SU-DHL-6 (cell line): ENCODE measurements around the gene PITPNB.

ENCODE experiments used
- H2AFZ ChIP-seq: fragments of 200-600 bp; sonication (generic); 2 replicates; pipeline ENCODE4 v1.6.1; 2014; ENCODE audit warnings: low read depth, mild to moderate bottlenecking, moderate library complexity, mixed read lengths, antibody characterized with exemption, low read length; ENCODE audit not compliant: severe bottlenecking
- H3F3A ChIP-seq: fragments of 200-600 bp; shearing (Covaris generic); 2 replicates; pipeline ENCODE4 v1.6.0; 2016; ENCODE audit warnings: antibody characterized with exemption, mild to moderate bottlenecking; ENCODE audit not compliant: insufficient read depth
- H3K27ac ChIP-seq: fragments of 200-600 bp; sonication (generic); 2 replicates; pipeline ENCODE4 v1.5.1; 2016; ENCODE audit warnings: low read depth, mild to moderate bottlenecking, low read length, moderate library complexity, mixed read lengths
- H3K27me3 ChIP-seq: fragments of 200-600 bp; sonication (generic), shearing (Covaris generic); 2 replicates; pipeline ENCODE4 v1.6.0; 2014; ENCODE audit warnings: mild to moderate bottlenecking, low read length
- H3K36me3 ChIP-seq: fragments of 200-600 bp; sonication (generic); 2 replicates; pipeline ENCODE4 v1.6.1; 2014; ENCODE audit warnings: mild to moderate bottlenecking, low read length, mixed read lengths
- H3K4me2 ChIP-seq: fragments of 300-600, 200-600 bp; shearing (Covaris generic), sonication (generic); 2 replicates; pipeline ENCODE4 v1.6.0; 2014; ENCODE audit warnings: low read length, low read depth, mild to moderate bottlenecking; ENCODE audit not compliant: poor library complexity, severe bottlenecking
- H3K4me3 ChIP-seq: fragments of 200-600 bp; sonication (generic); 2 replicates; pipeline ENCODE4 v1.5.1; 2014; ENCODE audit warnings: antibody characterized with exemption, low read length, mild to moderate bottlenecking, mixed read lengths; ENCODE audit not compliant: insufficient read depth, poor library complexity, severe bottlenecking
- H3K79me2 ChIP-seq: fragments of 200-600 bp; sonication (generic); 2 replicates; pipeline ENCODE4 v1.6.1; 2014; ENCODE audit warnings: mild to moderate bottlenecking, low read length, moderate library complexity; ENCODE audit not compliant: insufficient read depth
- H3K9ac ChIP-seq: fragments of 200-600 bp; sonication (generic); 2 replicates; pipeline ENCODE4 v1.7.0; 2014; ENCODE audit warnings: mild to moderate bottlenecking, low read length
- H3K9me2 ChIP-seq: fragments of 200-600 bp; sonication (generic); replicated peaks from 2 replicates; pipeline ENCODE4 v1.6.1; 2014; ENCODE audit warnings: low read length; ENCODE audit not compliant: insufficient read depth
- H3K9me3 ChIP-seq: fragments of 200-600 bp; sonication (generic); 2 replicates; pipeline ENCODE4 v1.6.1; 2014; ENCODE audit warnings: low read length, mixed read lengths; ENCODE audit not compliant: insufficient read depth
- H4K20me1 ChIP-seq: fragments of 200-600 bp; sonication (generic); 2 replicates; pipeline ENCODE4 v1.6.1; 2014; ENCODE audit warnings: low read depth, mild to moderate bottlenecking, antibody characterized with exemption, low read length, moderate library complexity, mixed read lengths
- CTCF ChIP-seq: fragments of 200-600 bp; sonication (generic); IDR thresholded peaks from one replicate; pipeline ENCODE4 v1.5.1; 2017; ENCODE audit warnings: antibody characterized with exemption, mild to moderate bottlenecking, low read length, moderate library complexity; ENCODE audit not compliant: insufficient read depth, poor library complexity, severe bottlenecking
- EZH2phosphoT487 ChIP-seq: fragments of 200-600 bp; sonication (generic), shearing (Covaris generic); conservative IDR thresholded peaks from 2 replicates; pipeline ENCODE4 v1.6.1; 2018; ENCODE audit warnings: mild to moderate bottlenecking, antibody characterized with exemption, low read length, moderate library complexity, mixed read lengths

Gene PITPNB

GRCh38 chr22:27878541-27878940 lies 40.5 kb downstream of the PITPNB start:
- peaks cover 55% of the 10 kb centered on the region; the same call in 1 of the 2 replicates for H3K79me2 ChIP-seq
- H4K20me1 ChIP-seq: peaks cover 20% of the 10 kb centered on the region
- H2AFZ ChIP-seq: no peak overlapping the region
- H3K36me3 ChIP-seq: peaks cover 7% of the 10 kb centered on the region; the same call in 1 of the 2 replicates
- no peaks in the 10 kb centered on the region for H3K9me3 ChIP-seq
- H3K4me2 ChIP-seq: no peak overlapping the region
- H3K9me2 ChIP-seq: no peaks in the 10 kb centered on the region
- TF ChIP-seq EZH2phosphoT487 (no peak), CTCF (no peak)
- no peak overlapping the region for H3K4me3 ChIP-seq
- H3K27ac ChIP-seq: no peak overlapping the region
- H3K9ac ChIP-seq: no peak overlapping the region
- H3F3A ChIP-seq: peaks cover 13% of the 10 kb centered on the region
- H3K27me3 ChIP-seq: no peaks in the 10 kb centered on the region

DNA sequence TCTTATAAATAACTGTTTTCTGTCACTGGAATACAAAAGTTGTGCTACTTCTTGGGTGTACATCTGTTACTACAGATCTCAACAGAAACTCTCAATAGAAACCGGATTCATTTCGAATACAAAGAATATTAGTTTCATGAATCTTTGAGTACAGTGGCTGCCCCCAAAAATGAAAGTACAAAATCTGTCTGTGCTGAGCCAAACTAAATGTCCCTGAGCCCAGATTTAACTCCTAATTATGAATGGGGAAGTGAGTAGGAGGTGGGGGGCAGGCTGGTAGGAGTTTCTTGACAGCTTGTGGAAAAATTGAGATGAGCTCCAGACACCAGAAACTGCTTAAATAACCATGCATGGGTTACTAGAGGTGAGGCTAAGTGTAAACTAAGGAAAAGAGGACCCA lies 41.6 kb downstream of the PITPNB start:
- no peak overlapping the region for H3K27ac ChIP-seq
- no peak overlapping the region for H3K4me3 ChIP-seq

DNA sequence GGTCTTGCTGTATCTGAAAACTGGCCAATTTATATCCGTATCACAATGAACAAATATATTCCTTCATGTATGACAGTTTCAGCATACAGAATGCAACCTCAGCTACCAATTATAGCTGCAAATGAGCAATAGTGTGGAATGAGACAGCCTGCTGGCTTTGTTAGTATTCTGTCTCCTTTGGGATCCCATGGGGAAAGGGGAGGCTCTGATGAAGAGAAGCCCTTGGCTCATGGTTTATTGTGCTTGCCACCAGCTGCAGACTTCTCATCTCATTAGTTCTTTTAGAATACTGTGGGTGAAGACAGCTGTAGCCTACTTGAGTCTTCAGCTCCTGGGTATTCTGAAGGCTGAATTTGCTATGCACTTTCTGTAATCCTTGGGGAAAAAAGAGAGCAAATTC lies 42.4 kb downstream of the PITPNB start:
- H3K79me2 ChIP-seq: peaks cover 55% of the 10 kb centered on the region; the same call in 1 of the 2 replicates
- no peak overlapping the region for H2AFZ ChIP-seq
- H3K9me3 ChIP-seq: no peaks in the 10 kb centered on the region
- no peaks in the 10 kb centered on the region for H3K27me3 ChIP-seq
- no peak overlapping the region for H3K27ac ChIP-seq
- peaks cover 13% of the 10 kb centered on the region; the same call in 1 of the 2 replicates for H3K36me3 ChIP-seq
- H3K9me2 ChIP-seq: no peaks in the 10 kb centered on the region
- H3K4me3 ChIP-seq: no peak overlapping the region
- TF ChIP-seq CTCF: no peak
- TF ChIP-seq EZH2phosphoT487: no peak
- peaks cover 20% of the 10 kb centered on the region for H4K20me1 ChIP-seq
- H3K9ac ChIP-seq: no peak overlapping the region
- H3K4me2 ChIP-seq: no peak overlapping the region
- H3F3A ChIP-seq: peaks cover 5% of the 10 kb centered on the region

More for the DNA sequence above, 41.6 kb downstream of the PITPNB start:
- H3K36me3 ChIP-seq: peaks cover 10% of the 10 kb centered on the region; the same call in 1 of the 2 replicates
- no peaks in the 10 kb centered on the region for H3K27me3 ChIP-seq
- peaks cover 20% of the 10 kb centered on the region for H4K20me1 ChIP-seq
- H3F3A ChIP-seq: peaks cover 13% of the 10 kb centered on the region
- H3K4me2 ChIP-seq: no peak overlapping the region
- H2AFZ ChIP-seq: no peak overlapping the region
- TF ChIP-seq CTCF: no peak
- no peak for TF ChIP-seq EZH2phosphoT487
- H3K9me3 ChIP-seq: no peaks in the 10 kb centered on the region
- no peak overlapping the region for H3K9ac ChIP-seq
- no peaks in the 10 kb centered on the region for H3K9me2 ChIP-seq
- peaks cover 55% of the 10 kb centered on the region; the same call in 1 of the 2 replicates for H3K79me2 ChIP-seq
